ENCODE results near the gene C1QTNF9.
"Not testable (repeated sequence)": the region's sequence is repeated elsewhere in the genome, so short reads cannot be mapped to it uniquely, and the experiment has no call there.

C1QTNF9 gene

GRCh38 chr13:24323739-24324075 lies 14.3 kb downstream of the C1QTNF9 start:
- no peak for DNase-seq

DNA sequence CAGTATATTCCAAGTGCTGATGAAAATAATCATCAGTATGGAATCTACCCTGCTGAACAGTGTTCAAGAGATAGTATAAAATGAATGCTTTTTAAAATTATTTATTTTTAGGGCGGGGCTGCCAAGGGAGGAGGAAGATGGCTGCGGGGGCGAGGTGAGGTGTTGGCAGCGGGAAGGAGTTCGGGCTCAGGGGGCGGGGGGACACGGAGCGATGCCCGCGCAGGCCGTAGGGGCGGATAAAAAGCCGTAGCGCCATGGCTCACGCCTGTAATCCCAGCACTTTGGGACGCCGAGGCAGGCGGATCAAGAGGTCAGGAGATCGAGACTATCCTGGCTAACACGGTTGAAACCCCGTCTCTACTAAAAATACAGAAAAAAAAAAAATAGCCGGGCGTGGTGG lies 18.2 kb downstream of the C1QTNF9 start:
- DNase-seq = not testable (repeated sequence)

- DNase-seq = no peak
Observed at GRCh38 chr13:24328145-24328544, 18.8 kb downstream of the C1QTNF9 start.

DNA sequence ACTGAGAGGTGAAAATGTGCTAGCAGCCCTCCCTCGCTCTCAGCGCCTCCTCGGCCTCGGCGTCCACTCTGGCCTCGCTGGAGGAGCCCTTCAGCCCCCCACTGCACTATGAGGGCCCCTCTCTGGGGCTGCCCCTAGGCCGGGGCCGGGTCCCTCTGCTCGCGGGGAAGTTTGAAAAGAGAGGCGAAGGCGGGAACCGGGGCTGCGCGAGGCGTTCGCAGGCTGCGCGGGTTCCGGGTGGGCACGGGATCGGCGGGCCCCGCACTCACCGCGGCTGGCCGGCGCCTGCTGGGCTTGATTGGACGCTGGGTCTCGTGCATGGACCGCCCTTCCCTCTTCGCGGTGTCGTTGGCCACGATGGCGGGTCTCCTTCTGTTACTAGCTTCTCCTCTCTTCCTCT lies 29.3 kb downstream of the C1QTNF9 start:
- DNase-seq = no peak

- no peak for DNase-seq
Observed at GRCh38 chr13:24339937-24340607, 30.7 kb downstream of the C1QTNF9 start.

- DNase-seq = no peak
Observed at GRCh38 chr13:24340608-24340955, 31.2 kb downstream of the C1QTNF9 start.

DNA sequence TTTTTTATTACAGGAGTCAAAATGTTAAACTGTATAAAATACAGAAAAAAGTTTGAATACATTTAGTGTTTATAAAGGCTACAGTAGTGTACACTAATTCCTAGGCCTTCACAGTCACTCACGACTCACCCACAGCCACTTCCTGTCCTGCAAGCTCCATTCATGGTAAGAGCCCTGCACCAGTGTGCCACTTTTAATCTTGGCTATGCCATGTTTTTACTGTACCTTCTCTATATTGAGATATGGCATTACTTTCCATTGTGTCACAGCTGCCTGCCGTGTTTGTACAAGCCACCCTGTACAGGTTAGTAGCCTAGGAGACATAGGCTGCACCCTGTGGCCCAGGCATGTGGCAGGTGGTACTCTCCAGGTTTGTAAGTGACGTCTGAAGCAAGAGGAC lies 32.1 kb downstream of the C1QTNF9 start:
- no peak for DNase-seq

- DNase-seq = no peak
Observed at GRCh38 chr13:24348385-24348784, 39.0 kb downstream of the C1QTNF9 start.

- DNase-seq = no peak
Observed at GRCh38 chr13:24348797-24349515, 39.6 kb downstream of the C1QTNF9 start.

DNA sequence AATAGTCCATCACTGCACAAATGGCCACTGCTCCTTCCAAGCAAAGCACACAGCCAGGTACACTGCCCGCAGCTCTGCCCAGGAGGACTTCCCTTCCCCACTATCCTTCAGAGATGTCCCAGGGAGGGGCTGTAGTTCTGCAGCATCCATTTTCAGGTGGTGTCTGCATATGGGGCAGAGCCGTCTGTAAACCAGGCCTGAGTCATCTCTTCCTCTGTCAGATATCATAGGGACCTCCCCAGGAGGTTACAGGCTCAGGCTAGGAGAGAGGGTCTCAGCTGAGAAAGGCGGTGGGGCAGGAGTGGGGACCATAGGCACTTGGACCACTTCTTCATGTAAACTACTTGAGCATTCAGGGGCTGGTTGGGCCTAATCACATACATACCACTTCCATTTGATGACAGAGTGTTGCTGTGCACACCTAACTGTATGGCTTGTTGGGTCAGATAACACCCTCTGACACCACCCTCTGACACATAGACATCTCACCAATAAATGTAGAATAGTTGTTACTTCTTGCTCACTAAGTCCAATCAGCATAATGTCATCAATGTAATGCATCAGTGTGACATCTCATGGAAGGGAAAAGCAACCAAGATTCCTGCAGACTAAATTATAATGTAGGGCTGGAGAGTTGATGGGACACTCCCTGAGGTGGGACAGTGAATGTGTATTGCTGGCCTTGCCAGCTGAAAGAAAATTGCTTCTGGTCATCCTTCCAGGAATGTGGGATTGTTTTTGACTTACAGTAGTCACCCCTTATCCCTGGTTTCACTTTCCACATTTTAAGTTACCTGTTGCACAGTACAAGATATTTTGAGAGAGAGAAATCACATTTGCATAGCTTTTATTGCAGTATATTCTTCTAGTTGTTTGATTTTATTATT lies 40.6 kb downstream of the C1QTNF9 start:
- DNase-seq = not testable (repeated sequence)

DNA sequence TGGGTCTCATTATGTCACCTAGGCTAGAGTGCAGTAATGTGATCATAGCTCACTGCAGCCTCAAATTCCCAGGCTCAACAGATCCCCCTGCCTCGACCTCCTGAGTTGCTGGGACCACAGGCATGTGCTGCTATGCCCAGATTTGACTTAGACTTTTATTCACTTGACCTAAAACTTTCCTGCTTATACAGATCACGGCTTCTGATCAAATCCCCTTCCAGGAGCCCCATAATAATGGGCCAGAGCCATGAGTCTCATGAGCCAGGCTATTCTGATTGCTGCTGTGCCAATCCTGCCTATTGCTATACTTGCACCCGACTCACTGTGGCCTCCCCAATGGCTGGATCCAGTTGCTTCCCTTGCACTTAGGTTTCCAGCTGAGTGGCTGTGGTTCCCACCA lies 42.0 kb downstream of the C1QTNF9 start:
- DNase-seq = no peak

DNA sequence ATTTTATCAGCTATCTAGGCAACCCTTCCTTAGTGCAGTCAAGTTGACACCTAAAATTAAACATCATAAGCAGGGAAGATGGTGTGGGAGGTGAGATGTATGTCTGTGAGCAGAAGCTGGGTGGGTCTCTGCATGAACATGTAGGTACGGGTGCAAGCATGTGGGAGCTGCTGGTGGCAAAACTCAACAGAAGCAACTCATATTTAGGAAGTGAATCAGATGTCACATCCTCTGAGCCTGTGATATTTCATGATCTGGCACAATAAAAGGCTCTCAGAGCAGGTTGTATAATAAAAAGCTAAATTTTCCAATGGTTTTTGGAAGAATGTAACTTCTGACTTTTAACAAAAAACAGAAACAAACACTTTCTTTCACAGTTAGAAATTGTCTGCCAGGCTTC lies 44.4 kb downstream of the C1QTNF9 start:
- no peak for DNase-seq

DNA sequence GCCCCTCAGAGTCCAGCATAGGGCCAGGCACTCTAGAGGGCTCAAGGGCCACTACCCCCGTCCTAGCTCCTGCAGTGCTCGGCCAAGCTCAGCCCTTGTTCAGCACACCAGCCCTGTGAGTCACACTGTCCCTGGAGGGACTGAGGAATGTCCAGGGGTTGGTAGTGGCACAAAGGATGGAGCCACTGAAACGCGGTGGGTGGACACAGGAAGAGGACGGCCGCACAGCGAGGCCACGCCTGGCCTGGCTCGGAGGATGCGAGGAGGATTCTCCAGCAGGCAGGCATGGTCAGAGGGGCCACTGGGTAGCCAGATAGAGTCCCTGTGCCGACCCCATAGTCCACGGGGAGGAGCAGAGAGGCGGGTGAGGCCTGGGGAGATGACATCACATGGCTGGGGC lies 45.7 kb downstream of the C1QTNF9 start:
- DNase-seq = no peak

GRCh38 chr13:24356270-24356669 lies 46.9 kb downstream of the C1QTNF9 start:
- DNase-seq = no peak

DNA sequence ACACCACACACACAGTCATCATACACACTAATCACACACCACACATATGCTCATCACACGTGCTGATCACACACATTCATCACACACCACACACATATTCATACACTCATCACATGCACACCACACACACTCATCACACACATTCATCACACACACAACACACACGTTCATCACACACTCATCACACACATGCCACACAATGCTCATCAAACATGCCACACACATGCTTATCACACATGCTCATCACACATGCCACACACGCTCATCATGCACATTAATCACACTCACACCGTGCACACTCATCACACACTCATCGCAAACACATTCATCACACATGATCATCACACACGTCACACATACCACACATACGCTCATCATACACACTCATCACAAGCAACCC lies 47.5 kb downstream of the C1QTNF9 start:
- no peak for DNase-seq

GRCh38 chr13:24357756-24358155 lies 48.4 kb downstream of the C1QTNF9 start:
- no peak for DNase-seq

DNA sequence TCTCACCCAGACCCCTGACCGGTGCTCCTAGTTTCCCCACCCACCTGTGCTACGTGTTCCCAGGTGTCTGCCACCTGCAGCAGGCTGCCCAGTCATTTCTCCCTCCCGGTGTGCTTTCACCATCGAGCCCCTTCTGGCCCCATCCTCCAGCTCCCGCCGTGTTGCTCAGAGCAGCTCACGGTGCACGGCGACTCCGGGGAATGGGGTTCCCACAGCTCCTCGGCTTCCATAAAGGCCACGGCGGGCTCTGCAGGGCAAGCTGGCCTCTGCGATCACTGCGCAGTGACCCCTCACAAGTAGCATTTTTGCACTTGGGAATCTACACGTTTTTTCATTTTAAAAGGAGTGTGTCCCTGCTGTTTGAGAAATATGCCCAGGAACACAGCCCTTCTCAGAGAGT lies 49.5 kb downstream of the C1QTNF9 start:
- DNase-seq = not testable (repeated sequence)

- DNase-seq = not testable (repeated sequence)
Observed at GRCh38 chr13:24359252-24359651, 49.9 kb downstream of the C1QTNF9 start.

DNA sequence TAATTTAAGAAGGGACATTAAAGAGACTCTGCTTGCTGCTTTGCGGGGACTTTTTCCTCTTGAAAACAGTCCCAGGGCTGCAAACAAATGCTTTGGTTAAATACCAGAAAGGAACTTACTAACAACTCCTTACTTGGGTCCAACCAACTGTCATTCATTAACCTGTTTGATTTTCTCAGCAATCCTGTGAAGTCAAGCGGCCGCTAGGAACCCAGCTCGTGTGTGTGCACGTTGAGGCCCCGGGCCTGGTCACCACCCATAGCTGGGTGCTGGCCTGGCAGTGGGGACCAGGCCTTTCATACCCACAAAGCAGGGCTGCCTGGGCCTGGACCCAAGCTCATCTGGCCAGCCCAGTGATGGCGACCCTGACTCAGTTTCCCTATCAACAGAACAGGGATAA lies 50.7 kb downstream of the C1QTNF9 start:
- DNase-seq = no peak

- DNase-seq = no peak
Observed at GRCh38 chr13:24361113-24361512, 51.7 kb downstream of the C1QTNF9 start.

DNA sequence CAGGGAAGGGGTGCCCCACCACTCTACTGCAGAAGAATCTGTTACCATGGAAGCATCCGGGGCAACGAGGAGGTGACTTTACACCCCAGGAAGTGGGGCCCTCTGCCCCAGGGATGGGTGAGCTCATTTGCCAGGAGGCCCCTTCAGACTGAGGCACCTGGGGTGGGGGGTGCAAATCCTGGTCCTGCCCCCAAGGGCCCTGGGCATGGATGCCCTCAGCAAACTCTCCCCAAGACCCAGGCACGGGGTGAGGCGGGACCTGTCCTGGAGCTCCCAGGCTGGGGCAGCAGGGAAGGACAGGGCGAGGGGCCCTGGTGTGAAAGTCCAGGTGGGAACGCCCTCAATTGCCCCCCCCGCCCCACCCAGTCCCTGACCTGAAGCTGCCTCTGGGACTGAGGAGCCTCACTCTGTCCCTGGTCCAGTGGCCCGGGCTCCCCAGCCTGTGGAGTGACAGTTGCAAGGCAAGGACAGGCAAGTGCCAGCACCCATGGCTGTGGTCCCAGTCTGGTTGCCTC lies 52.5 kb downstream of the C1QTNF9 start:
- no peak for DNase-seq

- no peak for DNase-seq
Observed at GRCh38 chr13:24362435-24362952, 53.1 kb downstream of the C1QTNF9 start.

- DNase-seq = no peak
Observed at GRCh38 chr13:24365191-24365590, 55.8 kb downstream of the C1QTNF9 start.
